ENCODE data around the gene SLC24A3.

SLC24A3 gene

GRCh38 chr20:19497064-19497463, 284.6 kb downstream of the SLC24A3 start:
- no peaks in the 10 kb centered on the region for H3K9me2 ChIP-seq (replicated peaks; ENCODE audit: control insufficient read depth, low read length)
- no peaks in the 10 kb centered on the region for H4K20me1 ChIP-seq (ENCODE audit: control insufficient read depth, insufficient read depth, low read depth, low read length)
- H3K79me2 ChIP-seq (ENCODE audit: control insufficient read depth, low read length), result no peaks in the 10 kb centered on the region

GRCh38 chr20:19498756-19499155, 286.3 kb downstream of the SLC24A3 start:
- TF ChIP-seq EZH2phosphoT487 (IDR thresholded peaks at IDR 0.05; ENCODE audit: borderline replicate concordance, low read length), result no peak
- no peaks in the 10 kb centered on the region for H3K36me3 ChIP-seq (ENCODE audit: control insufficient read depth, low read length)
- H3K79me2 ChIP-seq (ENCODE audit: control insufficient read depth, low read length), result no peaks in the 10 kb centered on the region
- H3K27me3 ChIP-seq (ENCODE audit: control insufficient read depth, low read length), result no peaks in the 10 kb centered on the region
- H3K4me3 ChIP-seq (ENCODE audit: low read length), result no peak overlapping the region
- no peak overlapping the region for H3K27ac ChIP-seq (ENCODE audit: low read depth, low read length)
- no peaks in the 10 kb centered on the region for H3F3A ChIP-seq (ENCODE audit: control insufficient read depth, insufficient read depth)
- no peaks in the 10 kb centered on the region for H3K9me3 ChIP-seq (ENCODE audit: control insufficient read depth, insufficient read depth, low read length)
- H3K9me2 ChIP-seq (replicated peaks; ENCODE audit: control insufficient read depth, low read length), result no peaks in the 10 kb centered on the region
- no peaks in the 10 kb centered on the region for H4K20me1 ChIP-seq (ENCODE audit: control insufficient read depth, insufficient read depth, low read depth, low read length)
- no peak overlapping the region for H3K4me2 ChIP-seq (ENCODE audit: low read length)
- no peaks in the 10 kb centered on the region for H3K4me1 ChIP-seq (ENCODE audit: control insufficient read depth, low read length)

More at GRCh38 chr20:19497064-19497463, 284.6 kb downstream of the SLC24A3 start:
- H3K9me3 ChIP-seq (ENCODE audit: control insufficient read depth, insufficient read depth, low read length), result no peaks in the 10 kb centered on the region
- no peak overlapping the region for H3K4me3 ChIP-seq (ENCODE audit: low read length)
- H3K4me1 ChIP-seq (ENCODE audit: control insufficient read depth, low read length), result no peaks in the 10 kb centered on the region
- TF ChIP-seq, protein P1, sequence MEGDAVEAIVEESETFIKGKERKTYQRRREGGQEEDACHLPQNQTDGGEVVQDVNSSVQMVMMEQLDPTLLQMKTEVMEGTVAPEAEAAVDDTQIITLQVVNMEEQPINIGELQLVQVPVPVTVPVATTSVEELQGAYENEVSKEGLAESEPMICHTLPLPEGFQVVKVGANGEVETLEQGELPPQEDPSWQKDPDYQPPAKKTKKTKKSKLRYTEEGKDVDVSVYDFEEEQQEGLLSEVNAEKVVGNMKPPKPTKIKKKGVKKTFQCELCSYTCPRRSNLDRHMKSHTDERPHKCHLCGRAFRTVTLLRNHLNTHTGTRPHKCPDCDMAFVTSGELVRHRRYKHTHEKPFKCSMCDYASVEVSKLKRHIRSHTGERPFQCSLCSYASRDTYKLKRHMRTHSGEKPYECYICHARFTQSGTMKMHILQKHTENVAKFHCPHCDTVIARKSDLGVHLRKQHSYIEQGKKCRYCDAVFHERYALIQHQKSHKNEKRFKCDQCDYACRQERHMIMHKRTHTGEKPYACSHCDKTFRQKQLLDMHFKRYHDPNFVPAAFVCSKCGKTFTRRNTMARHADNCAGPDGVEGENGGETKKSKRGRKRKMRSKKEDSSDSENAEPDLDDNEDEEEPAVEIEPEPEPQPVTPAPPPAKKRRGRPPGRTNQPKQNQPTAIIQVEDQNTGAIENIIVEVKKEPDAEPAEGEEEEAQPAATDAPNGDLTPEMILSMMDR (IDR thresholded peaks at IDR 0.05; ENCODE audit: low read depth, low read length, poor library complexity, severe bottlenecking), result no peak
- TF ChIP-seq EZH2phosphoT487 (IDR thresholded peaks at IDR 0.05; ENCODE audit: borderline replicate concordance, low read length), result no peak
- H3K4me2 ChIP-seq (ENCODE audit: low read length), result no peak overlapping the region
- no peaks in the 10 kb centered on the region for H3K27me3 ChIP-seq (ENCODE audit: control insufficient read depth, low read length)
- no peaks in the 10 kb centered on the region for H3K36me3 ChIP-seq (ENCODE audit: control insufficient read depth, low read length)
- H3K27ac ChIP-seq (ENCODE audit: low read depth, low read length), result no peak overlapping the region
- H3F3A ChIP-seq (ENCODE audit: control insufficient read depth, insufficient read depth), result no peaks in the 10 kb centered on the region

DNA sequence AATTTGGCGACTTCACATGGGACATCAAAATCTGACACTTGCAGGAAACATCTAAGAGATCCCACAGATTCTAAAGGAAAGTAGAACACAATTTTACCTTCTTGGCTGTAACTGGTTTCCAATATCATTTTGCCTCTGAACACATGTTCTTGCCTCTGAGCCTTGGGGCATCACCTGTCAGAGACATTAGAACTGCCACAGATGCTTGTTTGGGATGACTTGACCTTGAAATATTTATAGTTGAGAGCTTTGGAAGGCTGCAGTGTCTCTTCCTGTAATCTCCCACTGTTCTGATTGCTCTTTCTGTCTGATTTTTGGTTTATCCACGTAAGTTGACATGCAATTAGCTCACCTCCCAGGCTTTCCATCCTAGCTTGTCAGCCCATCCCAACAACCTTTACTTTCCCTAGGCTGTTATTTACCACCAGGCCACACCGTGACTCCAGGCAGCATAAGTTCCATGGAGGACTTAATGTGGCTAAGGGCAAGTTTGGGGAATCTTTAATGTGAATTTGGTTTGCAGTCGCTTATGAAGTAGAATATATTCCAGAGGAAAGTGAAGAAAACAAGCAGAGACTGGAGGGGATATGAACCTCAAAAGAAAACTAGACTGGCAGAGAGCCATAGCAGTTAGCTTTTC, 289.2 kb downstream of the SLC24A3 start:
- no peaks in the 10 kb centered on the region for H3F3A ChIP-seq (ENCODE audit: control insufficient read depth, insufficient read depth)
- H3K9me3 ChIP-seq (ENCODE audit: control insufficient read depth, insufficient read depth, low read length), result no peaks in the 10 kb centered on the region
- no peak for TF ChIP-seq EZH2phosphoT487 (IDR thresholded peaks at IDR 0.05; ENCODE audit: borderline replicate concordance, low read length)
- TF ChIP-seq, protein P1 (IDR thresholded peaks at IDR 0.05; ENCODE audit: low read depth, low read length, poor library complexity, severe bottlenecking), result no peak
- no peaks in the 10 kb centered on the region for H3K79me2 ChIP-seq (ENCODE audit: control insufficient read depth, low read length)
- H3K4me1 ChIP-seq (ENCODE audit: control insufficient read depth, low read length), result no peaks in the 10 kb centered on the region
- no peaks in the 10 kb centered on the region for H4K20me1 ChIP-seq (ENCODE audit: control insufficient read depth, insufficient read depth, low read depth, low read length)
- H3K4me3 ChIP-seq (ENCODE audit: low read length), result no peak overlapping the region
- H3K9me2 ChIP-seq (replicated peaks; ENCODE audit: control insufficient read depth, low read length), result no peaks in the 10 kb centered on the region
- H3K36me3 ChIP-seq (ENCODE audit: control insufficient read depth, low read length), result no peaks in the 10 kb centered on the region
- no peak overlapping the region for H3K27ac ChIP-seq (ENCODE audit: low read depth, low read length)
- H3K4me2 ChIP-seq (ENCODE audit: low read length), result no peak overlapping the region
- no peaks in the 10 kb centered on the region for H3K27me3 ChIP-seq (ENCODE audit: control insufficient read depth, low read length)

- no peaks in the 10 kb centered on the region for H3K79me2 ChIP-seq (ENCODE audit: control insufficient read depth, low read length)
- no peaks in the 10 kb centered on the region for H3K36me3 ChIP-seq (ENCODE audit: control insufficient read depth, low read length)
- H3K27ac ChIP-seq (ENCODE audit: low read depth, low read length), result no peak overlapping the region
- TF ChIP-seq, protein P1 (IDR thresholded peaks at IDR 0.05; ENCODE audit: low read depth, low read length, poor library complexity, severe bottlenecking), result no peak
- no peak for TF ChIP-seq EZH2phosphoT487 (IDR thresholded peaks at IDR 0.05; ENCODE audit: borderline replicate concordance, low read length)
- no peaks in the 10 kb centered on the region for H3F3A ChIP-seq (ENCODE audit: control insufficient read depth, insufficient read depth)
- H4K20me1 ChIP-seq (ENCODE audit: control insufficient read depth, insufficient read depth, low read depth, low read length), result no peaks in the 10 kb centered on the region
- no peaks in the 10 kb centered on the region for H3K9me3 ChIP-seq (ENCODE audit: control insufficient read depth, insufficient read depth, low read length)
- H3K4me2 ChIP-seq (ENCODE audit: low read length), result no peak overlapping the region
- H3K9me2 ChIP-seq (replicated peaks; ENCODE audit: control insufficient read depth, low read length), result no peaks in the 10 kb centered on the region
- H3K27me3 ChIP-seq (ENCODE audit: control insufficient read depth, low read length), result no peaks in the 10 kb centered on the region
- no peak overlapping the region for H3K4me3 ChIP-seq (ENCODE audit: low read length)
- no peaks in the 10 kb centered on the region for H3K4me1 ChIP-seq (ENCODE audit: control insufficient read depth, low read length)
These were observed 289.7 kb downstream of the SLC24A3 start for GRCh38 chr20:19502169-19502568.

Measured in DOHH2 (cell line).